22Rv1 (cell line): ENCODE results near the gene KLRD1.

Experiments
- H3K27ac ChIP-seq: fragments of 450-650 bp; 2 replicates; pipeline ENCODE4 v1.5.1; 2017
- ZFX ChIP-seq: fragments of 450-650 bp; IDR thresholded peaks from 2 replicates; pipeline ENCODE4 v1.6.1; 2017; ENCODE audit warnings: antibody characterized with exemption, borderline replicate concordance
- TF ChIP-seq, protein P1 (sequence below): fragments of 450-650 bp; IDR thresholded peaks from 2 replicates; pipeline ENCODE4 v1.5.1; 2017; ENCODE audit warnings: mild to moderate bottlenecking

Gene KLRD1

DNA sequence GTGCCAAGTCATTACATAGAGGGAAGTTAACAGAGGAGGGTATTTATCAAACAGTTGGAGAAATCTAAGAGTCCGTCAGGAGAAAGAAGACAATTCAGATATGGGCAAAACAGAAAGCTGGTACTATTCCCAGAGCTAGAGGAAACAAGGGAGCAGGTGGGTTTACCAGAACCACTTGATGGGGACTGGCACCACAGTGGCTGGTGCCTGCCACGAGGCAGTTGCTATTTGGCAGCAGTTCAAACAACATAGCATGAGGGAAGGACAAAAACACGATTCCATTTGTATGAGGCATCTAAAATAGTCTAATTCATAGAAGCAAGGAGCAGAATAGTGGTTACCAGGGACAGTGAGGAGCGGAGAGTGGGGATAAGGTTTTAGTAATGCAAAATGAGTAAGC lies 24.6 kb upstream of the KLRD1 start:
- TF ChIP-seq, protein P1, sequence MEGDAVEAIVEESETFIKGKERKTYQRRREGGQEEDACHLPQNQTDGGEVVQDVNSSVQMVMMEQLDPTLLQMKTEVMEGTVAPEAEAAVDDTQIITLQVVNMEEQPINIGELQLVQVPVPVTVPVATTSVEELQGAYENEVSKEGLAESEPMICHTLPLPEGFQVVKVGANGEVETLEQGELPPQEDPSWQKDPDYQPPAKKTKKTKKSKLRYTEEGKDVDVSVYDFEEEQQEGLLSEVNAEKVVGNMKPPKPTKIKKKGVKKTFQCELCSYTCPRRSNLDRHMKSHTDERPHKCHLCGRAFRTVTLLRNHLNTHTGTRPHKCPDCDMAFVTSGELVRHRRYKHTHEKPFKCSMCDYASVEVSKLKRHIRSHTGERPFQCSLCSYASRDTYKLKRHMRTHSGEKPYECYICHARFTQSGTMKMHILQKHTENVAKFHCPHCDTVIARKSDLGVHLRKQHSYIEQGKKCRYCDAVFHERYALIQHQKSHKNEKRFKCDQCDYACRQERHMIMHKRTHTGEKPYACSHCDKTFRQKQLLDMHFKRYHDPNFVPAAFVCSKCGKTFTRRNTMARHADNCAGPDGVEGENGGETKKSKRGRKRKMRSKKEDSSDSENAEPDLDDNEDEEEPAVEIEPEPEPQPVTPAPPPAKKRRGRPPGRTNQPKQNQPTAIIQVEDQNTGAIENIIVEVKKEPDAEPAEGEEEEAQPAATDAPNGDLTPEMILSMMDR = no peak
- TF ChIP-seq ZFX = no peak
- no peak overlapping the region for H3K27ac ChIP-seq

- TF ChIP-seq ZFX = no peak
- TF ChIP-seq, protein P1 = no peak
- H3K27ac ChIP-seq = no peak overlapping the region
These were observed 21.8 kb upstream of the KLRD1 start for GRCh38 chr12:10285919-10286318.

GRCh38 chr12:10289005-10289754 lies 18.5 kb upstream of the KLRD1 start:
- TF ChIP-seq, protein P1 = no peak
- TF ChIP-seq ZFX = no peak
- no peak overlapping the region for H3K27ac ChIP-seq

DNA sequence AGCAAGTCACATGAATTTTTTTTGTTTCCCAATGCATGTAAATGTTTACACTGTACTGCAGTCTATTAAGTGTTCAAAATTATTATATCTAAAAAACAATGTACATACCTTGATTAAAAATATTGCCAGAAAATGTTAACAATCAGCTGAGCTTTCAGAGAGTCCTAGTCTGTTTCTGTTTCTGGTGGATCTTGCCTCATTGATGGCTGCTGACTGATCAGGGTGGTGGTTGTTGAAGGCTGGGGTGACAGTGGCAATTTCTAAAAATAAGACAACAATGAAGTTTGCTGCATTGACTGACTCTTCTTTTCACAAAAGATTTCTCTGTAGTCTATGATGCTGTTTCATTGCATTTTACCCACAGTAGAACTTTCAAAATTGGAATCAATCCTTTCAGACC lies 16.6 kb upstream of the KLRD1 start:
- TF ChIP-seq, protein P1 = no peak
- TF ChIP-seq ZFX = no peak
- H3K27ac ChIP-seq = no peak overlapping the region

- TF ChIP-seq ZFX = no peak
- no peak overlapping the region for H3K27ac ChIP-seq
These were observed 14.5 kb upstream of the KLRD1 start for GRCh38 chr12:10293151-10293550.

GRCh38 chr12:10293570-10294227 lies 14.0 kb upstream of the KLRD1 start:
- TF ChIP-seq, protein P1 = no peak
- no peak for TF ChIP-seq ZFX
- no peak overlapping the region for H3K27ac ChIP-seq

DNA sequence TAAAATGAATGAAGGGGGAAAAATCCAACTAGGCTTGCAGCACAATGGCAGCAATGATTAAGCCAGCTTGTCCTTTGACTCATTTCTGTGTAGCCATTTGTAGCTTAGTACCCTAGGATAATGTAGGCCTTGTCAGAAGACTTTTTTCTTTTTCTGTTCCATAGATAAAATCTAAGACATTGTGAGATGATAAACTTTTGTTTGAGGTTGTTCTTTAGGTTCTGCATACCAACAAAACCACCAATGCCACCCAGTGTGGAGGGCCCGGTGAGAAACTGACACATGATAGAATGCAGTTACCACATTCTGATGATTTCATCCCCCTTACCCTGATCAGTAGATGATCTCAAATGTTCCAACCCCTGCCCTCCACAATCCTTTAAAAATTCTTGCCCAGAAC lies 6.6 kb upstream of the KLRD1 start:
- H3K27ac ChIP-seq = no peak overlapping the region
- no peak for TF ChIP-seq ZFX
- TF ChIP-seq, protein P1 = no peak

DNA sequence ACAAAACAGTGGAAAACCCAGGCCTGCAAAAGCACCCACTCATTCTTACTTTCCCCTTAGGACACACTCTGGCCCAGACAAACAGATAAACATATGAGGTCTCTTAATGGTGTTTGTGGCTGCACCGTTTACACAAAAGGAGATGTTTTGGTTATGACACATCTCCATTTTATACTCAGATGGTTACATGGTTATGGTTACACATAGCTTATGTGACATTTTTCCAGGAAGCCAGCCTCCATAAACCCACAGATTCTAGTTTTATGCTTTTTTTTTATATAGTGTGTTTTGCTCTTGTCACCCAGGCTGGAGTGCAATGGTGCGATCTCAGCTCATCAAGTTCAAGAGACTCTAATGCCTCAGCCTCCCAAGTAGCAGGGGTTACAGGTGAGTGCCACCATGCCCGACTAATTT lies 3.5 kb upstream of the KLRD1 start:
- TF ChIP-seq ZFX = no peak
- TF ChIP-seq, protein P1 = no peak
- no peak overlapping the region for H3K27ac ChIP-seq
